Peyer's patch (tissue), 4 donors: ENCODE data around the gene KLHL17.

Source experiments
- POLR2A ChIP-seq, 2 donors: fragments of 450-650 bp; IDR thresholded peaks; one replicate each; pipeline ENCODE4 v1.5.1; 2017; ENCODE audit warnings: antibody characterized with exemption in 2 of 2, mild to moderate bottlenecking in 2 of 2, moderate library complexity in 2 of 2
- TF ChIP-seq, protein P1 (sequence below), 6 experiments: fragments of 450-650 bp in 4 of 6; fragments of 200-600 bp in 2 of 6; sonication (generic) in 1 of 6; IDR thresholded peaks; one replicate each; pipeline ENCODE4 v1.5.1; 2017 to 2019; ENCODE audit warnings: antibody characterized with exemption in 6 of 6, mild to moderate bottlenecking in 3 of 6, moderate library complexity in 1 of 6

DNA sequence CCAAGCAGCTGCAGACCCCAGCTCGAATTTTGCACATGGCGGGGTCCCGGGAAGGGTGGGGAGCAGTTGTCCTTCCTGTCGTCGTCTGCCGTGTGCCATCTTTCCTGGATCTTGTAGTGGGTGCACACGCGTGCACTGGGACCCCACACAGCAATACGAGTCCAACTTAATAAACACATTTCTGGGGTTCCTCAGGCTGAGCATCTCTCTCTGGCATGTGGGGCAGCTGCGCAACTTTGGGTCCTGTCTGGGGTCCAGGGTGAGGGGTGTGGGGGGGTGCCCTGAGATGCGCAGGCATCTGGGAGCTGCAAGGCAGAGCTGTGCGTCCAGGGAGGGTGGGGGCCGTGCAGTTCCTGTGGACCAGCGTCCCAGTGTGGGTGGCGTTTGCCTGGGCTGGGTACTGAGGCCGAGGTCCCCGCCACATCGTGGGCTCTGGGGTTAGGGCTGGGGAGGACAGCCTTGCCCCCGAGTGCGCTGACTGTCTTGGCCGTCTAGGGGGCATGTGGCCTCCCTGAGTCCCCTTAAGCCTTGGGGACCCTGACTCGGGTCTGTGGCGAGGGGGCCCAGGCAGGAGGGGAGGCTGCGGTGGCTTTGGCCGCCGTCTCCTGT, 5.2 kb downstream of the KLHL17 start:
- TF ChIP-seq POLR2A (IDR thresholded peaks at IDR 0.05): no peak
- TF ChIP-seq, protein P1, sequence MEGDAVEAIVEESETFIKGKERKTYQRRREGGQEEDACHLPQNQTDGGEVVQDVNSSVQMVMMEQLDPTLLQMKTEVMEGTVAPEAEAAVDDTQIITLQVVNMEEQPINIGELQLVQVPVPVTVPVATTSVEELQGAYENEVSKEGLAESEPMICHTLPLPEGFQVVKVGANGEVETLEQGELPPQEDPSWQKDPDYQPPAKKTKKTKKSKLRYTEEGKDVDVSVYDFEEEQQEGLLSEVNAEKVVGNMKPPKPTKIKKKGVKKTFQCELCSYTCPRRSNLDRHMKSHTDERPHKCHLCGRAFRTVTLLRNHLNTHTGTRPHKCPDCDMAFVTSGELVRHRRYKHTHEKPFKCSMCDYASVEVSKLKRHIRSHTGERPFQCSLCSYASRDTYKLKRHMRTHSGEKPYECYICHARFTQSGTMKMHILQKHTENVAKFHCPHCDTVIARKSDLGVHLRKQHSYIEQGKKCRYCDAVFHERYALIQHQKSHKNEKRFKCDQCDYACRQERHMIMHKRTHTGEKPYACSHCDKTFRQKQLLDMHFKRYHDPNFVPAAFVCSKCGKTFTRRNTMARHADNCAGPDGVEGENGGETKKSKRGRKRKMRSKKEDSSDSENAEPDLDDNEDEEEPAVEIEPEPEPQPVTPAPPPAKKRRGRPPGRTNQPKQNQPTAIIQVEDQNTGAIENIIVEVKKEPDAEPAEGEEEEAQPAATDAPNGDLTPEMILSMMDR (IDR thresholded peaks at IDR 0.05): no peak
